Upper lobe of left lung (tissue), 6 donors: Measurements from ENCODE around the gene SPR. TPM values are rescaled to one million over a fixed set of nuclear protein-coding genes. Genes with fewer than 3 reads are reported as not detected.

Source experiments
- ATAC-seq, 2 donors: fragments of 200-7000 bp; cut with Tn5 transposase; one replicate each; pipeline ENCODE4 v1.9.1; 2022; ENCODE audit warnings: mild to moderate bottlenecking in 2 of 2, moderate library complexity in 2 of 2; ENCODE audit not compliant: low FRiP score in 2 of 2
- DNase-seq, 2 donors: peaks; one replicate each; pipeline ENCODE4 v3.0.0-alpha.2; 2019 to 2020
- H3K27ac ChIP-seq, 4 donors: fragments of 200-600 bp; sonication (generic); one replicate each; pipeline ENCODE4 v1.5.1; 2016 to 2019
- H3K27me3 ChIP-seq, 4 donors: fragments of 200-600 bp; sonication (generic); one replicate each; pipeline ENCODE4 v1.5.1; 2017 to 2019
- H3K36me3 ChIP-seq, 4 donors: fragments of 200-600 bp; sonication (generic); one replicate each; pipeline ENCODE4 v1.5.1; 2016 to 2019
- H3K4me1 ChIP-seq, 4 donors: fragments of 200-600 bp; sonication (generic); one replicate each; pipeline ENCODE4 v1.5.1; 2018 to 2019
- H3K4me3 ChIP-seq, 4 donors: fragments of 200-600 bp; sonication (generic); one replicate each; pipeline ENCODE4 v1.5.1; 2017 to 2019; ENCODE audit warnings: mild to moderate bottlenecking in 2 of 4, moderate library complexity in 1 of 4
- H3K9me3 ChIP-seq, 4 donors: fragments of 200-600 bp; sonication (generic); one replicate each; pipeline ENCODE4 v1.5.1; 2018 to 2019
- CTCF ChIP-seq, 6 experiments: fragments of 450-650 bp in 4 of 6; fragments of 200-600 bp in 2 of 6; sonication (generic) in 2 of 6; IDR thresholded peaks; one replicate each; pipeline ENCODE4 v1.5.1; 2016 to 2019; ENCODE audit warnings: antibody characterized with exemption in 6 of 6
- EP300 ChIP-seq, 4 donors: sonication (generic); formaldehyde crosslinking; IDR thresholded peaks; one replicate each; pipeline ENCODE4 v1.5.1; 2017; ENCODE audit warnings: antibody characterized with exemption in 4 of 4, control low read depth in 2 of 4
- POLR2A ChIP-seq, 4 donors: fragments of 450-650 bp; IDR thresholded peaks; one replicate each; pipeline ENCODE4 v1.5.1; 2016 to 2017; ENCODE audit warnings: antibody characterized with exemption in 4 of 4, mild to moderate bottlenecking in 2 of 4
- POLR2AphosphoS5 ChIP-seq, 2 donors: sonication (generic); formaldehyde crosslinking; IDR thresholded peaks; one replicate each; pipeline ENCODE4 v1.5.1; 2017; ENCODE audit warnings: antibody characterized with exemption in 2 of 2
- WGBS, 2 donors: methylation state at CpG; one replicate each; pipeline ENCODE4 v1.1.5; 2017 to 2018; 5-methylcytosine and 5-hydroxymethylcytosine counted together
- total RNA-seq, 6 donors: library from RNA; depleted of rRNA in 4 of 6; stranded (reverse); fragments of >200 nt in 4 of 6; gene quantifications; one replicate each; pipeline versions ENCODE4 v1.1.0 to v1.2.1, GENCODE V29; 2016 to 2021
- donor health status: DM: no; HTN: no; CAD: no; lungs with moderate emphysema.
- donor health status: DM: no; HTN: yes; CAD: no; lungs with severe emphysema.

The SPR gene
- total RNA-seq, 6 donors from 2014 or later = 26.2 to 49.2 (median 34.2) TPM

- H3K36me3 ChIP-seq = peaks cover 0 to 27% (median 10%) of the 10 kb centered on the region in 4 donors
- TF ChIP-seq CTCF (IDR thresholded peaks at IDR 0.05) (peak in 4 of 6 experiments; percentile 27 to 61 (median 38)), POLR2A (IDR thresholded peaks at IDR 0.05) (no peak)
- H3K4me3 ChIP-seq = no peak overlapping the region
- H3K4me1 ChIP-seq = peaks cover 9 to 19% (median 10%) of the 10 kb centered on the region in 4 donors
- ATAC-seq = peak; percentile 61 to 65
- 61 to 65% methylated on average over 11 to 15 of the region's 15 CpGs for WGBS, 2 donors
- peaks cover 0 to 3% (median 0%) of the 10 kb centered on the region in 4 donors for H3K27me3 ChIP-seq
- H3K9me3 ChIP-seq = no peaks in the 10 kb centered on the region
- DNase-seq = peak in 1 of 2 donors; percentile 35
- no peak overlapping the region for H3K27ac ChIP-seq
These were observed 6.5 kb downstream of the SPR start for GRCh38 chr2:72893594-72894319.

DNA sequence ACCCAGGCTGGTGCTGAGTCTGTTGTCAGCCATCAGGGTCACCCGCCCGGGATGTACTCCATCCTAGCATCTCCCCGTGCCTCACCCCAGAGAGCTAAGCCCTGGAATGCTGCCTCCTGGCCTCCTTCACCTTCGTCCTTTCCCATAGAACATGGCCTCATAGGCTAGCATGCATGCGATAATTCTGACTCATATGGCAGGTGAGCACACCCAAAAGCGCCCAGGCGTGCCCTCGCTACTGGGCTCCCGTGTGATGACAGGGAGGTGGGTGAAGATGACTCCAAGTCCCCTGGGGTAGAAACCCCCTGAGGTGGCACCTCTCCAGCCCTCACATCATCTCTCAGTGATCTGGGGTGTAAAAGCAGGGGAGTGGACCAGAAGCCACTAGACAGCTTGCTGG, 7.3 kb downstream of the SPR start:
- no peaks in the 10 kb centered on the region for H3K9me3 ChIP-seq
- H3K4me3 ChIP-seq = no peak overlapping the region
- TF ChIP-seq POLR2A (IDR thresholded peaks at IDR 0.05) (no peak), POLR2AphosphoS5 (IDR thresholded peaks at IDR 0.05) (no peak), CTCF (IDR thresholded peaks at IDR 0.05) (no peak), EP300 (IDR thresholded peaks at IDR 0.05) (no peak)
- peaks cover 0 to 3% (median 0%) of the 10 kb centered on the region in 4 donors for H3K27me3 ChIP-seq
- 87 to 94% methylated on average over 9 of the region's 9 CpGs for WGBS, 2 donors
- ATAC-seq (no peak), DNase-seq (peak in 1 of 2 donors; percentile 19)
- no peak overlapping the region for H3K27ac ChIP-seq
- H3K36me3 ChIP-seq = peaks cover 0 to 23% (median 10%) of the 10 kb centered on the region in 4 donors
- H3K4me1 ChIP-seq = peaks cover 5 to 13% (median 10%) of the 10 kb centered on the region in 4 donors

DNA sequence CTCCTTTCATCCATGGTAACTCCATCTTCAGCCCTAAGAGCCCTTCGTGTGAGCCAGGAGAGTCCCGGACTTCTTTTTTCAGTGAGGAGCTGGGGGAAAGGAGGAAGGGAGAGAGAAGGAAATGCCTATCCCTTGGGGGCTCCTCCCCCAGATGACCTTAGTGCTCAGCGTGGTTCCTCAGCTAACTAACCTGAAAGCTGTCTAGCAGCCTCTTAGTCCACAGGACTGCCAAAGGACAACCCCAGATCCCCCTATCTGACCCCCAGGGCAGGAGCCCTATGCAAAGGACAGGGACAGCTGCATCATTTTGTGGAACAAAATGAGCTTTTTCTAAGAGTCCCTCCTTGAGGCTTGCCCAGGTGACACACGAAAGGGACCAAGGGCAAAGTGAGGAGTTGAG, 7.9 kb downstream of the SPR start:
- peaks cover 5 to 13% (median 10%) of the 10 kb centered on the region in 4 donors for H3K4me1 ChIP-seq
- DNase-seq (no peak), ATAC-seq (no peak)
- H3K27me3 ChIP-seq = peaks cover 0 to 3% (median 0%) of the 10 kb centered on the region in 4 donors
- peaks cover 0 to 18% (median 10%) of the 10 kb centered on the region in 4 donors for H3K36me3 ChIP-seq
- H3K27ac ChIP-seq = no peak overlapping the region
- H3K9me3 ChIP-seq = no peaks in the 10 kb centered on the region
- TF ChIP-seq EP300 (IDR thresholded peaks at IDR 0.05) (no peak), POLR2A (IDR thresholded peaks at IDR 0.05) (no peak), CTCF (IDR thresholded peaks at IDR 0.05) (no peak), POLR2AphosphoS5 (IDR thresholded peaks at IDR 0.05) (no peak)
- no peak overlapping the region for H3K4me3 ChIP-seq
- 8 to 11% methylated on average over 4 of the region's 4 CpGs for WGBS, 2 donors

- 8 to 20% methylated on average over 14 to 16 of the region's 16 CpGs for WGBS, 2 donors
- Histone ChIP-seq H3K4me1 (peaks cover 5 to 13% (median 10%) of the 10 kb centered on the region in 4 donors), H3K27me3 (peaks cover 0 to 3% (median 0%) of the 10 kb centered on the region in 4 donors), H3K36me3 (peaks cover 0 to 15% (median 10%) of the 10 kb centered on the region in 4 donors), H3K27ac (no peak overlapping the region), H3K4me3 (peak overlapping the region in 2 of 4 donors; percentile 23), H3K9me3 (no peaks in the 10 kb centered on the region)
- no peak for TF ChIP-seq EP300 (IDR thresholded peaks at IDR 0.05)
- no peak for TF ChIP-seq POLR2A (IDR thresholded peaks at IDR 0.05)
- no peak for TF ChIP-seq CTCF (IDR thresholded peaks at IDR 0.05)
- TF ChIP-seq POLR2AphosphoS5 (IDR thresholded peaks at IDR 0.05) = no peak
- DNase-seq (peak; percentile 67 to 69), ATAC-seq (peak; percentile 45 to 54)
These were observed 8.6 kb downstream of the SPR start for GRCh38 chr2:72895759-72896281.
